PC-9 (cell line): ENCODE data around the gene TRMT1L.

Source experiments
- CTCF ChIP-seq: fragments of 200-600 bp; sonication (generic); conservative IDR thresholded peaks from 2 replicates; pipeline ENCODE4 v1.6.1; 2017; ENCODE audit warnings: mixed run types, antibody characterized with exemption, mild to moderate bottlenecking, moderate library complexity
- EZH2 ChIP-seq: fragments of 200-600 bp; sonication (generic); IDR thresholded peaks from 2 replicates; pipeline ENCODE4 v1.8.0; 2017; ENCODE audit warnings: antibody characterized with exemption, low read depth

- TF ChIP-seq CTCF (no peak), EZH2 (no peak)
Observed at GRCh38 chr1:185111873-185112272, 44.9 kb downstream of the TRMT1L start.
